MCF 10A (cell line): ENCODE data around the gene ZNF132. TPM values are rescaled to one million over a fixed set of nuclear protein-coding genes. Genes with fewer than 3 reads are reported as not detected.
"Not testable (repeated sequence)": the region's sequence is repeated elsewhere in the genome, so short reads cannot be mapped to it uniquely, and the experiment has no call there.

Source experiments
- BruUV-seq: library from RNA; stranded (reverse); fragments of 400-500 nt; replicated peaks from 2 replicates; lab custom pipeline; 2021; lab: Mats Ljungman, UMichigan
- CTCF ChIA-PET: fragments of 300-600 bp; sonication (Branson Sonifier 250); formaldehyde crosslinking; extraction: SDS; loops from one replicate; lab custom pipeline; 2021; ENCODE audit warnings: antibody characterized with exemption, inconsistent platforms; lab: Yijun Ruan, JAX
- POLR2A ChIA-PET: fragments of 300-600, 350-650 bp; sonication (Branson Sonifier 250); formaldehyde crosslinking; extraction: SDS; loops from one replicate; lab custom pipeline; 2020; ENCODE audit warnings: antibody characterized with exemption, inconsistent platforms; lab: Yijun Ruan, JAX
- DNase-seq: peaks from one replicate; pipeline ENCODE4 v3.0.0-alpha.2; 2018; ENCODE audit not compliant: unreplicated experiment
- H3K27ac Mint-ChIP-seq: one replicate; pipeline ENCODE4 v1.8.0; 2022; ENCODE audit warnings: mild to moderate bottlenecking, low read depth, mixed read lengths; ENCODE audit not compliant: unreplicated experiment
- H3K27me3 Mint-ChIP-seq: one replicate; pipeline ENCODE4 v1.8.0; 2022; ENCODE audit warnings: mixed read lengths; ENCODE audit not compliant: insufficient read depth, unreplicated experiment
- H3K36me3 Mint-ChIP-seq: one replicate; pipeline ENCODE4 v1.8.0; 2022; ENCODE audit warnings: mild to moderate bottlenecking, moderate library complexity, mixed read lengths; ENCODE audit not compliant: insufficient read depth, unreplicated experiment
- H3K4me1 Mint-ChIP-seq: one replicate; pipeline ENCODE4 v1.8.0; 2022; ENCODE audit warnings: mixed read lengths; ENCODE audit not compliant: insufficient read depth, unreplicated experiment
- H3K4me3 Mint-ChIP-seq: one replicate; pipeline ENCODE4 v1.8.0; 2022; ENCODE audit warnings: mild to moderate bottlenecking, moderate library complexity, mixed read lengths; ENCODE audit not compliant: unreplicated experiment
- H3K9me3 Mint-ChIP-seq: one replicate; pipeline ENCODE4 v1.8.0; 2022; ENCODE audit warnings: mixed read lengths; ENCODE audit not compliant: unreplicated experiment
- intact Hi-C: fragments of 100-400 bp; cut with micrococcal nuclease; formaldehyde crosslinking; loops from 2 replicates; pipeline ENCODE4 v1.14.1; 2022
- total RNA-seq: library from RNA; stranded (reverse); gene quantifications from 2 replicates; pipeline ENCODE4 v1.2.3, GENCODE V29; 2022
- TF ChIP-seq, protein P1 (sequence below): fragments of 200-600 bp; IDR thresholded peaks from one replicate; pipeline ENCODE4 v1.8.0; 2022; ENCODE audit warnings: antibody characterized with exemption, mild to moderate bottlenecking; ENCODE audit not compliant: unreplicated experiment

The ZNF132 gene
- total RNA-seq, 1 experiment from 2014 or later = not detected

DNA sequence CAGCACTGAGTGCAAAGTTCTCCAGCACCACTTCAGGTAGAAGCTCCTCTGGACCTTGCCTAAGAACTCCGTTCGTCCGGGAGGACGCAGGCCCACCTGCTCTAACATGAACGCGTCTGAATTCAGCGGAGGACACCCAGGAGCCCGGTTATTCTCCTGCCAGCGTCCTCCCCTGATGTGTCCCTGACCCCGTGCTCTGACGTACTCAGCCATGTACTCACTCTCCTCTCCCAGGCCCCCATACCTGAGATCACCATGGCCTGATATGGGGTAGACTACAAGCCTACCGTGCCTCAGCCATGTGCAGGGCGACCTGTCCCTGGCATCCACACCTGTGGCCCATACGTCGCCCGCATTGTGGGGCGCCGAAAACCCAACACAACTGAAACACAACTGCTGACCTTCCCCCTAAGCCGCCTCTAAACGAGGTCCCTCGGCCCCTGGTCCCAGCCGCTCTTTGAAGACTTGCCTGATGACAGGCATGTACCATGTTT, 32.2 kb downstream of the ZNF132 start:
- intact Hi-C loops = loop anchor here (1.0 to 5.0 kb wide), 2 partner anchors 45 to 59 kb away; partner anchors contain the start of gene ZNF324B
- Mint-ChIP-seq H3K27me3 (no peaks in the 10 kb centered on the region), H3K9me3 (no peaks in the 10 kb centered on the region), H3K27ac (peak overlapping the region; percentile 95), H3K4me3 (peak overlapping the region; percentile 81), H3K4me1 (peaks cover 26% of the 10 kb centered on the region), H3K36me3 (peaks cover 22% of the 10 kb centered on the region)
- DNase-seq = no peak
- TF ChIP-seq, protein P1, sequence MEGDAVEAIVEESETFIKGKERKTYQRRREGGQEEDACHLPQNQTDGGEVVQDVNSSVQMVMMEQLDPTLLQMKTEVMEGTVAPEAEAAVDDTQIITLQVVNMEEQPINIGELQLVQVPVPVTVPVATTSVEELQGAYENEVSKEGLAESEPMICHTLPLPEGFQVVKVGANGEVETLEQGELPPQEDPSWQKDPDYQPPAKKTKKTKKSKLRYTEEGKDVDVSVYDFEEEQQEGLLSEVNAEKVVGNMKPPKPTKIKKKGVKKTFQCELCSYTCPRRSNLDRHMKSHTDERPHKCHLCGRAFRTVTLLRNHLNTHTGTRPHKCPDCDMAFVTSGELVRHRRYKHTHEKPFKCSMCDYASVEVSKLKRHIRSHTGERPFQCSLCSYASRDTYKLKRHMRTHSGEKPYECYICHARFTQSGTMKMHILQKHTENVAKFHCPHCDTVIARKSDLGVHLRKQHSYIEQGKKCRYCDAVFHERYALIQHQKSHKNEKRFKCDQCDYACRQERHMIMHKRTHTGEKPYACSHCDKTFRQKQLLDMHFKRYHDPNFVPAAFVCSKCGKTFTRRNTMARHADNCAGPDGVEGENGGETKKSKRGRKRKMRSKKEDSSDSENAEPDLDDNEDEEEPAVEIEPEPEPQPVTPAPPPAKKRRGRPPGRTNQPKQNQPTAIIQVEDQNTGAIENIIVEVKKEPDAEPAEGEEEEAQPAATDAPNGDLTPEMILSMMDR = no peak
- ChIA-PET CTCF (interaction anchor here (2.1 kb wide), 1 partner anchor 10 kb away, joined by 6 read pairs; no protein-coding TSS in a partner anchor), POLR2A (interaction anchor here (1.0 to 2.7 kb wide), 10 partner anchors 11 to 168 kb away, joined by 3 to 24 read pairs (median 6); partner anchors contain the start of genes ZBTB45, ZNF324B, ZNF446 and ZNF497)
- BruUV-seq = TSS peak; percentile 81

DNA sequence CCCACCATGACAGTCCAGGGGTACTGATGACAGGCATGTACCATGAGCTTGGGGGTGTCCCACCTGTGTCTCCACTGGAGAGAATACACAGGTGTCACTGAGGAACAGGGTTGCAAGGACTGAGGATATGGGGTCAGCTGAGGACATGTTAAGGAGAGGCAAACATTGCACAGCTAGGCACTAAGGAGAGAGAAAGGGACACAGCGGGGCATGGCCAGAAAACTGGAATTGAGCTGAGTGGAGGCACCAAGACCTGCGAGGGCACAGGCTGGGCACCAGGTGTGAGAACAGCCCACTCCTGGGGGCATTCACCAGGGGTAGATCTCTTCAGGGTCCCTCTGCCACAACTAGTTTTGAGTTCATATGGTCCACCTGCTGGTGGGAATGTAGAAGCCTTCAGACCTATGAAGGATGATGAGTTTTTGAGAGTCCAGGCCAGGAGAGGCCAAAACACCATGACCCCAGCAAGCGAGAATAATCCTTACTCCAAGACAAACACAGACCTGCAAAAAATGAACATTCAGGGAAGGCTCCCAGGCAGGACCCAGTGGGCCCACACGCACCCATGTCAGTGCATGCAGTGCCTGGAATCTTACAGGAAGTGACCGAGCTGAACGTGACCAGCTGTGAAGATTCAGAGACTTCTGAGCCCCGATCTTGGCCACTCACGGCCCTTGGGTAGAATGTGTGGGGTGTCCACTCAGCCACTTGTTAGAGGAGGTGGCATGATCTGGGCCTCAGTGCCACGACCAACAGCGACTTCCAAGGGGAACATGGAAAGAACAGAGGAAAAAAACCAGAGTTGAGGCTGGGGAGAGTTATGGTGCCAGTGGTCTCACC, 32.9 kb downstream of the ZNF132 start:
- Mint-ChIP-seq H3K27me3 (no peaks in the 10 kb centered on the region), H3K9me3 (no peaks in the 10 kb centered on the region), H3K4me1 (peaks cover 26% of the 10 kb centered on the region), H3K4me3 (peak overlapping the region; percentile 81), H3K27ac (peak overlapping the region; percentile 95), H3K36me3 (peaks cover 22% of the 10 kb centered on the region)
- intact Hi-C loops = loop anchor here (5.0 kb wide), 1 partner anchor 45 kb away; the partner anchor contains the start of gene ZNF324B
- ChIA-PET POLR2A (interaction anchor here (0.6 to 0.8 kb wide), 3 partner anchors 15 to 159 kb away, joined by 3 to 4 read pairs (median 3); partner anchors contain the start of gene ZNF324B), CTCF (interaction anchor here (0.9 to 2.1 kb wide), 3 partner anchors 11 to 20 kb away, joined by 3 to 6 read pairs (median 3); partner anchors contain the start of genes RNF225 and RPS5)
- BruUV-seq = no TSS peak
- TF ChIP-seq, protein P1 = no peak
- no peak for DNase-seq

DNA sequence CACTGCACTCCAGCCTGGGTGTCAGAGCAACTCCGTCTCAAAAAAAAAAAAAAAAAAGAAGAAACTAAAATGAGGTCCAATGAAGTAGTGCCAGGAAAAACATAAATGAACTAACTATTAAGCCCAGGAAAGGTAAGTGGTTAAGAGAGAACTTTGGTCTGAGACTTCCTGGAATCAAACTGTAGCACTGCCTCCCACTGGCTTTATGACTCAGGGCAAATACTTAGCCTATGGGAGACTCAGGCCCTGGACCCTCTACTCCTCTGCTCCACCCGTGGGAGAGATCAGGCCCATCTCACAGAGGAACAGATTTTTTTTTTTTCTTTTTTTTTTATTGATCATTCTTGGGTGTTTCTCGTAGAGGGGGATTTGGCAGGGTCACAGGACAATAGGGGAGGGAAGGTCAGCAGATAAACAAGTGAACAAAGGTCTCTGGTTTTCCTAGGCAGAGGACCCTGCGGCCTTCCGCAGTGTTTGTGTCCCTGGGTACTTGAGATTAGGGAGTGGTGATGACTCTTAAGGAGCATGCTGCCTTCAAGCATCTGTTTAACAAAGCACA, 36.0 kb downstream of the ZNF132 start:
- H3K27me3 Mint-ChIP-seq, BruUV-seq, H3K4me3 Mint-ChIP-seq, H3K27ac Mint-ChIP-seq, DNase-seq, H3K9me3 Mint-ChIP-seq, intact Hi-C loops, H3K36me3 Mint-ChIP-seq: not testable (repeated sequence)
- CTCF ChIA-PET = interaction anchor here (1.0 kb wide), 1 partner anchor 60 kb away, joined by 3 read pairs; no protein-coding TSS in a partner anchor
- peaks cover 28% of the 10 kb centered on the region for H3K4me1 Mint-ChIP-seq
- POLR2A ChIA-PET = interaction anchor here (0.7 to 1.6 kb wide), 2 partner anchors 17 to 74 kb away, joined by 3 to 4 read pairs; partner anchors contain the start of gene RPS5

DNA sequence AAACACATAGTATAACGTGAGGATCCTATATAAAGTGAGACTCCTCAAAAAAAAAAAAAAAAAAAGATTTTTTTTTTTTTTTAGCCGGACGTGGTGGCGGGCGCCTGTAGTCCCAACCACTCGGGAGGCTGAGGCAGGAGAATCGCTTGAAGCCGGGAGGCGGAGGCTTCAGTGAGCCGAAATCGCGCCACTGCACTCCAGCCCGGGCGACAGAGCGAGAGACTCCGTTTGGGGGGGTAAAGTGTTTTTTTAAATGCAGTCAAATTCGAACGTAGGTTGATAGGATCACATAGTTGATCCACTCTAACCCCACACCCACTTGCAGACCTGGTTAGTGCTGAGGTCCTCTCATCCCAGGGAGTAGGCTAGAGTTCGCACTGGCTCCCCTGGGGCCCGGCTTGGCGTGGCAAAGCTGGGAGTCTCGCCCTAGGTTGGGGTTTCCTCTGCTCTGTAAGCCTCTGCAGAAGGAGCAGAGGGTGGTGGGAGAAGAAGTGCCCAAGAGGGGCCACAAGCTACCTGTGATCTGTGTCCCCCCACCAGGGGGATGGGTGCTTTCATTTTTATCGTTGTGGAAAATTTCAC, 38.0 kb downstream of the ZNF132 start:
- DNase-seq = no peak
- Mint-ChIP-seq H3K4me3 (peak overlapping the region; percentile 92), H3K4me1 (peaks cover 18% of the 10 kb centered on the region), H3K27me3 (no peaks in the 10 kb centered on the region), H3K36me3 (peaks cover 6% of the 10 kb centered on the region), H3K9me3 (no peaks in the 10 kb centered on the region), H3K27ac (peak overlapping the region; percentile 95)
- ChIA-PET CTCF (interaction anchor here (0.9 to 2.1 kb wide), 2 partner anchors 25 to 112 kb away, joined by 3 to 7 read pairs; no protein-coding TSS in a partner anchor), POLR2A (interaction anchor here (0.6 to 4.7 kb wide), 6 partner anchors 13 to 72 kb away, joined by 3 to 22 read pairs (median 4); partner anchors contain the start of genes RPS5, ZNF324B and ZNF497)
- TF ChIP-seq, protein P1 = no peak
- BruUV-seq = no TSS peak
- intact Hi-C loops = loop anchor here (1.0 kb wide), 1 partner anchor 21 kb away; the partner anchor contains the start of gene ZNF837
